Ectodermal cell (in vitro differentiated cells): ENCODE measurements around the gene PPIL6.

Experiments used
- H3K27ac ChIP-seq: 2 replicates; pipeline ENCODE4 v1.7.0; 2013; ENCODE audit warnings: mild to moderate bottlenecking, low read depth, low read length; ENCODE audit not compliant: insufficient read depth, poor library complexity, severe bottlenecking
- H3K27me3 ChIP-seq: 2 replicates; pipeline ENCODE4 v1.7.0; 2013; ENCODE audit warnings: mild to moderate bottlenecking, low read length; ENCODE audit not compliant: insufficient read depth, control insufficient read depth, poor library complexity, severe bottlenecking
- H3K36me3 ChIP-seq: one replicate; pipeline ENCODE4 v1.7.0; 2013; ENCODE audit warnings: low read length; ENCODE audit not compliant: control insufficient read depth, insufficient read depth
- H3K4me1 ChIP-seq: one replicate; pipeline ENCODE4 v1.7.0; 2013; ENCODE audit warnings: low read length; ENCODE audit not compliant: control insufficient read depth, insufficient read depth
- H3K4me3 ChIP-seq: 2 replicates; pipeline ENCODE4 v1.7.0; 2013; ENCODE audit warnings: low read depth, low read length, control low read depth; ENCODE audit not compliant: insufficient read depth
- H3K9me3 ChIP-seq: 2 replicates; pipeline ENCODE4 v1.7.0; 2013; ENCODE audit warnings: mild to moderate bottlenecking, low read length, moderate library complexity; ENCODE audit not compliant: control insufficient read depth
- WGBS, 2 experiments: methylation state at CpG; one replicate each; pipeline ENCODE4 v1.1.7; 2013; ENCODE audit warnings: missing lambda C conversion rate in 2 of 2; 5-methylcytosine and 5-hydroxymethylcytosine counted together

PPIL6 gene

DNA sequence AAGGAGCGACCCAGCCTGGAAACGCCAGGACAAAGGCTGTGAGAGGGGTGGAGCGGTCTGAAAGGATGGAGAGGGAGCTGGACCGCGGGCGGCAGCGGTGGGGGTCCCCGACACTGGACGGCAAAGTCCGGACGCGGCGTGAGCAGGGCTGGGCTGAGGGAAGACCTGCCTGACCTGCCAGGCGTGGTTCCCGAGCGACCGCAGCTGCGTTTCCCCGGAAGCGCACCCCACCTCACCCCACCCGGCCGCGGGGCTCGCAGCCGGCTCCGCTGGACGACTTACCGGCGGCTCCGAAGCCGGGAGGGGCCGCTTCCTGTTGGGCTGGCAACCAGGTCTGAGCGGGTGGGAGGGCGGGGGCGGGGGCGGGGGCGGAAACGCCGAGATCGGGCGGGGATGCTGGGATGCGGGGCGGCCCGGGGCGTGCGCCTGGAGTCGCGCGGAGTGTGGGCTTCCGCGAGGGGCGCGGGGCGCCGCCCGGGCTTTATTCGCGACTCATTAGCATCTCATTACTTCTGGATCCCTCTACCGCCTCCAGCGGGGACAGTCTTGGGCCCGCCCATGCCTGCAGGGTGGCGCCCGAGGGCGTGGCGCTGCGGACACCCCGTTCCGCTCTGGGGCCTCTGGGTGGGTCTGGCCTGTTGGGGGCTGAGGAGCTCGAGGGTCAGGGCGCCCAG is 15.1 kb upstream of the PPIL6 start, which contains the start of gene MICAL1:
MICAL1 (minus strand) TSS at position 336 of the 674 bp plus-strand sequence. CDS start 1,576 bp downstream, outside the sequence.
- Histone ChIP-seq H3K9me3 (no peaks in the 10 kb centered on the region), H3K36me3 (peaks cover 10% of the 10 kb centered on the region), H3K4me3 (peak within 1 kb of the TSS; percentile 61), H3K4me1 (peaks cover 40% of the 10 kb centered on the region), H3K27me3 (no peaks in the 10 kb centered on the region), H3K27ac (peak within 1 kb of the TSS; percentile 80)
- WGBS, 2 experiments, result 0% methylated on average over 70 of the region's 70 CpGs

DNA sequence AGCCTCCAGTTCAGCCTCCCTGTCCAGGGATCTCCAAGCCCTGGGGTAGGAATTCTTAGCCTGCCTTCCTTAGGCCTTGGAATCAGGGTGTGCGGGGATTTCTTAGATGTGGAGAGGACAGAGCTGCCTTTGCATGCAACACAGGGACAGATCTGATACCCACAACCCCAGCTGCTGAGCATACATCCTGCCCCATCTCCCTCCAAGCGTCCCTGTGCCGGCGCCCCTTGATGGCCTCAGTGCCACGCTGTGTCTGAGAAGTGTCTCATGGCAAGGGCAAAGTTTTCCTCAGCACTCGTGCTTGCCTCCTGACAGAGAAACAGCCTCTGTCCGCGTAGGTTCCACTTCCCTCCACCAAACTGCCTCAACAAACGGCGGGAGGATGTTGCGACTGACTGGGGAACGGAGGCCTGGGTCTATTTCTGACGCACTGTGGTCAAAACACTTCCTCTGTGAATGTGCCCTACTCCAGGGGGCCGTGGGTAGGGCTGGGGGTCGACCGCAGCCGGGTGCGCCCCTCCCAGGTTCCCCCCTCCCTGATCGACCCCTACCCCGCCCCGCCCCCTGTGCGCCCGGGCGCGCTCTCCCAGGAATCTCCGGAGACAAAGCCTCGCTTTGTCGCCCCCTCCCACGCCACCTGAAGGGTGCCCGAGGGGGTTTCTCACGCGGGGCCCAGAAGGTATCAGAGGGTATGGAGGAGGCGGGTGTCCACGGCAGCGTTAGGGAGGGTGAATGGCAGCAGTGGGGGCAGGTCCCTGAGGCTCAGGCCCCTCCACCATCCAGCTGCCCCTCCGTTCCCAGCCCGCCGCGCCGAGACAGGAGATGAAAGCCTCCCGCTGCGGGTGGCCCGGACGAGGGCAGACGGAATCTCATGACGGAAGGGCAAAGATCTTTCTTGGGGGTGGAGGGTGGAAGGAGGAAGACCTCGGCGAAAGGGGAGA is 14.3 kb upstream of the PPIL6 start:
- WGBS, 2 experiments, result 5% methylated on average over 48 of the region's 48 CpGs
- H3K27ac ChIP-seq, result peak overlapping the region; percentile 80

GRCh38 chr6:109453594-109454495 is 13.4 kb upstream of the PPIL6 start:
- WGBS, 2 experiments, result 91 to 92% methylated on average over 27 of the region's 27 CpGs
- H3K27ac ChIP-seq, result peak overlapping the region; percentile 69
- H3K4me1 ChIP-seq, result peaks cover 27% of the 10 kb centered on the region
- no peaks in the 10 kb centered on the region for H3K27me3 ChIP-seq
- H3K36me3 ChIP-seq, result peaks cover 11% of the 10 kb centered on the region
- H3K9me3 ChIP-seq, result no peaks in the 10 kb centered on the region
- peak overlapping the region; percentile 61 for H3K4me3 ChIP-seq

More for the DNA sequence above, 14.3 kb upstream of the PPIL6 start:
- H3K9me3 ChIP-seq, result no peaks in the 10 kb centered on the region
- H3K36me3 ChIP-seq, result peaks cover 11% of the 10 kb centered on the region
- peaks cover 33% of the 10 kb centered on the region for H3K4me1 ChIP-seq
- H3K27me3 ChIP-seq, result no peaks in the 10 kb centered on the region
- H3K4me3 ChIP-seq, result peak overlapping the region; percentile 61

- 93 to 96% methylated on average over 2 of the region's 2 CpGs for WGBS, 2 experiments
- Histone ChIP-seq H3K4me3 (no peak overlapping the region), H3K36me3 (peaks cover 11% of the 10 kb centered on the region)
Measured at GRCh38 chr6:109453156-109453555, 12.7 kb upstream of the PPIL6 start.

GRCh38 chr6:109452181-109452580 is 11.8 kb upstream of the PPIL6 start:
- 95 to 97% methylated on average over 9 of the region's 9 CpGs for WGBS, 2 experiments
- Histone ChIP-seq H3K36me3 (peaks cover 11% of the 10 kb centered on the region), H3K9me3 (no peaks in the 10 kb centered on the region), H3K27ac (no peak overlapping the region), H3K27me3 (no peaks in the 10 kb centered on the region), H3K4me1 (peaks cover 14% of the 10 kb centered on the region), H3K4me3 (no peak overlapping the region)

More at GRCh38 chr6:109453156-109453555, 12.7 kb upstream of the PPIL6 start:
- Histone ChIP-seq H3K27me3 (no peaks in the 10 kb centered on the region), H3K27ac (no peak overlapping the region), H3K4me1 (peaks cover 21% of the 10 kb centered on the region), H3K9me3 (no peaks in the 10 kb centered on the region)

- Histone ChIP-seq H3K27me3 (no peaks in the 10 kb centered on the region), H3K9me3 (no peaks in the 10 kb centered on the region), H3K27ac (no peak overlapping the region), H3K36me3 (peaks cover 11% of the 10 kb centered on the region), H3K4me3 (no peak overlapping the region), H3K4me1 (peaks cover 7% of the 10 kb centered on the region)
- WGBS, 2 experiments, result 93 to 96% methylated on average over 7 of the region's 7 CpGs
Measured at GRCh38 chr6:109451376-109451775, 10.9 kb upstream of the PPIL6 start.

- H3K36me3 ChIP-seq, result peaks cover 15% of the 10 kb centered on the region
- H3K4me3 ChIP-seq, result no peak overlapping the region
- WGBS, 2 experiments, result 89 to 94% methylated on average over 3 of the region's 3 CpGs
- H3K27ac ChIP-seq, result no peak overlapping the region
- no peaks in the 10 kb centered on the region for H3K27me3 ChIP-seq
- no peaks in the 10 kb centered on the region for H3K9me3 ChIP-seq
- peaks cover 7% of the 10 kb centered on the region for H3K4me1 ChIP-seq
Measured at GRCh38 chr6:109450801-109451200, 10.4 kb upstream of the PPIL6 start.

DNA sequence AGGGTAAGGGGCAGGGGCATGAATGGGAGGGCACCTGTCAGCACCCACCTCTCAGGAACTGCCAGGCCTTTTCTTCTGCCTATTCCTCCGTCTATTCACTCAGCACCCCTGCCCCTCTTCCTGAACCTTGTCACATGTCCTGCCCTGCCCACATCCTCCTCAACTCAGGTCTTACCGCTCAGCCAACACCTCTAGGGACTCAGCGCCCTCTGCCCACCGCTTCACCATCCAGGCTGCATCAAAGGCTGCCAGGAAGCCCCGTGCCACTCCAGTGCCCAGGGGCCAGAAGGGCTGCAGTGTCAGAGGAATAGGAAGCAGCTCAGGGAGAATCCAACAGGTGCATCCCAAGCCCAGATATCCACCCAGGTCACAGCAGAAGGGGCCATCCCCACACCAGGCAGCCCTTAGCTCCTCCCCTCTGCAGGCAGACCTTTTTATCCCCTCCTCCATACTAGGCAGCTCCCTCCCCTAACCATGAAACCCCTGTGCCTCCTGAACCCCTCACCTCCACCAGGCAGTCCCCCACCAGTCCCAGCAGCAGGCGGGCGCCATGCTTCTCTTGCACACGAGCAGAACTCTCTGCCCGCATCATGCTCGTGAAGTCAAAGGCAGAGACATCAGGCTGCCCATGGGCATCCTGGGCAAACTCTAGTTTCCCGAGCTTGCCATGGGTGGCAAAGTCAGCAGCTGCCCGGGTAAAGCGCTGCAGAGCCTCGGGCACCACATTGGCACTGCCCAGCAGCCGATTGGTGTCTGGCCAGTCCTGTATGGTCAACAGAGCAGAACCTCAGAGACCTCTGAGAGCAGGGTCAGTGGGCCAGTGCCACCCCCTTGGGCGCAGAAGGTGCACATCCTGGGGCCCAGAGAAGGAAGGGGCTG is 9.6 kb upstream of the PPIL6 start:
- Histone ChIP-seq H3K27me3 (no peaks in the 10 kb centered on the region), H3K36me3 (peaks cover 15% of the 10 kb centered on the region), H3K9me3 (no peaks in the 10 kb centered on the region), H3K4me3 (no peak overlapping the region), H3K27ac (no peak overlapping the region), H3K4me1 (peaks cover 7% of the 10 kb centered on the region)
- 91 to 92% methylated on average over 16 of the region's 16 CpGs for WGBS, 2 experiments
